Mucosa of descending colon (tissue), 3 donors: Measurements from ENCODE around the gene CACNG1. TPM values are rescaled to one million over a fixed set of nuclear protein-coding genes. Genes with fewer than 3 reads are reported as not detected.

Experiments used
- ATAC-seq: fragments of 200-7000 bp; cut with Tn5 transposase; one replicate; pipeline ENCODE4 v1.9.1; 2020; ENCODE audit warnings: mild to moderate bottlenecking, moderate library complexity
- DNase-seq, 3 donors: peaks; one replicate each; pipeline ENCODE4 v3.0.0-alpha.2; 2020
- H3K36me3 ChIP-seq: fragments of 200-600 bp; one replicate; pipeline ENCODE4 v1.8.0; 2021; ENCODE audit warnings: low read depth, mild to moderate bottlenecking
- H3K4me1 ChIP-seq: fragments of 200-600 bp; one replicate; pipeline ENCODE4 v1.8.0; 2021; ENCODE audit warnings: low read depth, mild to moderate bottlenecking
- H3K4me3 ChIP-seq: fragments of 200-600 bp; one replicate; pipeline ENCODE4 v1.8.0; 2021; ENCODE audit warnings: mild to moderate bottlenecking
- H3K9me3 ChIP-seq: fragments of 200-600 bp; one replicate; pipeline ENCODE4 v1.8.0; 2021; ENCODE audit warnings: mild to moderate bottlenecking
- CTCF ChIP-seq: fragments of 200-600 bp; IDR thresholded peaks from one replicate; pipeline ENCODE4 v1.8.0; 2022; ENCODE audit warnings: antibody characterized with exemption, mild to moderate bottlenecking
- intact Hi-C, 2 donors: fragments of 100-400 bp; cut with DNase I in 1 of 2; cut with micrococcal nuclease in 1 of 2; formaldehyde crosslinking; loops; one replicate each; pipeline versions ENCODE4 v1.11.0 to v1.11.1; 2022; cut with DNase I, micrococcal nuclease
- total RNA-seq, 3 donors: library from RNA; stranded (reverse); fragmentation: NEBNext Ultra II Directional in 2 of 3; extraction: Animal tissue kit (Norgen Biotek cat#: 25700) in 2 of 3; gene quantifications; one replicate each; pipeline versions ENCODE4 v1.2.1 to v1.2.4, GENCODE V29; 2021 to 2023
- donor health status: DM: no; HTN: no; CAD: no; lungs with moderate emphysema.
- donor health status: DM: no; HTN: no; CAD: no.
- donor health status: DM: no; HTN: yes; CAD: no.

Gene CACNG1
- total RNA-seq, 3 donors from 2014 or later, result not detected

- intact Hi-C loops, result no loop called here
- no peak for DNase-seq
- H3K4me3 ChIP-seq, result no peak overlapping the region
- peaks cover 12% of the 10 kb centered on the region for H3K4me1 ChIP-seq
- H3K36me3 ChIP-seq, result no peaks in the 10 kb centered on the region
- H3K9me3 ChIP-seq, result peaks cover 18% of the 10 kb centered on the region
- no peak for TF ChIP-seq CTCF
- ATAC-seq, result no peak
Measured at GRCh38 chr17:67049025-67049739, 4.8 kb downstream of the CACNG1 start.

GRCh38 chr17:67050066-67050465 is 5.7 kb downstream of the CACNG1 start:
- intact Hi-C loops, result no loop called here
- peaks cover 18% of the 10 kb centered on the region for H3K9me3 ChIP-seq
- no peaks in the 10 kb centered on the region for H3K36me3 ChIP-seq
- DNase-seq, result no peak
- H3K4me3 ChIP-seq, result no peak overlapping the region
- no peak for ATAC-seq
- no peak for TF ChIP-seq CTCF
- H3K4me1 ChIP-seq, result peaks cover 12% of the 10 kb centered on the region

- H3K4me3 ChIP-seq, result no peak overlapping the region
Measured at GRCh38 chr17:67050471-67051154, 6.3 kb downstream of the CACNG1 start.

GRCh38 chr17:67051155-67051538 is 6.8 kb downstream of the CACNG1 start:
- intact Hi-C loops, result no loop called here
- Histone ChIP-seq H3K9me3 (peaks cover 18% of the 10 kb centered on the region), H3K4me1 (peaks cover 9% of the 10 kb centered on the region), H3K36me3 (no peaks in the 10 kb centered on the region), H3K4me3 (no peak overlapping the region)
- DNase-seq (no peak), ATAC-seq (no peak)
- no peak for TF ChIP-seq CTCF

More at GRCh38 chr17:67050471-67051154, 6.3 kb downstream of the CACNG1 start:
- no peak for DNase-seq
- TF ChIP-seq CTCF, result no peak
- no peak for ATAC-seq
- intact Hi-C loops, result no loop called here
- Histone ChIP-seq H3K9me3 (peaks cover 18% of the 10 kb centered on the region), H3K4me1 (peaks cover 12% of the 10 kb centered on the region), H3K36me3 (no peaks in the 10 kb centered on the region)

GRCh38 chr17:67051837-67052236 is 7.5 kb downstream of the CACNG1 start:
- intact Hi-C loops, result no loop called here
- TF ChIP-seq CTCF, result no peak
- H3K4me3 ChIP-seq, result no peak overlapping the region
- no peaks in the 10 kb centered on the region for H3K36me3 ChIP-seq
- H3K9me3 ChIP-seq, result peaks cover 18% of the 10 kb centered on the region
- DNase-seq (no peak), ATAC-seq (no peak)
- peaks cover 13% of the 10 kb centered on the region for H3K4me1 ChIP-seq
